B cell (primary cell): ENCODE measurements around the gene TBX10. TPM values are rescaled to one million over a fixed set of nuclear protein-coding genes. Genes with fewer than 3 reads are reported as not detected.
"Not testable (repeated sequence)": the region's sequence is repeated elsewhere in the genome, so short reads cannot be mapped to it uniquely, and the experiment has no call there.

Experiments used
- ATAC-seq: fragments of 200-7000 bp; cut with Tn5 transposase; one replicate; pipeline ENCODE4 v1.10.0; 2021; ENCODE audit warnings: low read depth, mild to moderate bottlenecking, moderate number of reproducible peaks, moderate library complexity
- CTCF ChIA-PET: fragments of 350-600 bp; sonication (Branson Sonifier 250); formaldehyde crosslinking; loops from one replicate; lab custom pipeline; 2021; ENCODE audit warnings: antibody characterized with exemption, inconsistent platforms; lab: Charles Lee
- POLR2A ChIA-PET: fragments of 350-600 bp; sonication (Branson Sonifier 250); formaldehyde crosslinking; loops from one replicate; lab custom pipeline; 2021; ENCODE audit warnings: antibody characterized with exemption; lab: Charles Lee
- DNase-seq: peaks from one replicate; pipeline ENCODE4 v3.0.0; 2013
- H2AFZ ChIP-seq: 2 replicates; pipeline ENCODE4 v1.6.1; 2012; ENCODE audit warnings: mild to moderate bottlenecking, low read depth, low read length; ENCODE audit not compliant: insufficient read depth, poor library complexity, severe bottlenecking
- H3K27ac ChIP-seq, 2 donors: 1 replicate in 1 of 2; 2 replicates in 1 of 2; pipeline ENCODE4 v1.5.1; 2012 to 2013; ENCODE audit warnings: low read length in 2 of 2, mild to moderate bottlenecking in 2 of 2, moderate library complexity in 1 of 2
- H3K27me3 ChIP-seq, 4 experiments: fragments of 200-600 bp in 1 of 4; sonication (generic) in 1 of 4; replicated peaks in 1 of 4; 1 replicate in 2 of 4; 2 replicates in 2 of 4; pipeline versions ENCODE4 v1.6.1 to v1.7.0; 2013 to 2016; ENCODE audit warnings: low read length in 3 of 4, mild to moderate bottlenecking in 2 of 4, mixed read lengths in 1 of 4, moderate library complexity in 1 of 4; ENCODE audit not compliant: insufficient read depth in 4 of 4, control insufficient read depth in 3 of 4; ENCODE audit errors: control extremely low read depth in 1 of 4
- H3K36me3 ChIP-seq, 2 experiments: replicated peaks in 1 of 2; 1 replicate in 1 of 2; 2 replicates in 1 of 2; pipeline versions ENCODE4 v1.6.1 to v1.7.1; 2013; ENCODE audit warnings: low read length in 1 of 2; ENCODE audit not compliant: insufficient read depth in 2 of 2, control insufficient read depth in 1 of 2; ENCODE audit errors: control extremely low read depth in 1 of 2, extremely low read depth in 1 of 2
- H3K4me1 ChIP-seq, 2 donors: fragments of 200-600 bp in 1 of 2; sonication (generic) in 1 of 2; 1 replicate in 1 of 2; 2 replicates in 1 of 2; pipeline versions ENCODE4 v1.5.1 to v1.6.1; 2013 to 2017; ENCODE audit warnings: low read length in 2 of 2; ENCODE audit not compliant: control insufficient read depth in 2 of 2, insufficient read depth in 2 of 2
- H3K4me2 ChIP-seq: replicated peaks from 2 replicates; pipeline ENCODE3; 2012; ENCODE audit warnings: mild to moderate bottlenecking, low read depth, low read length; ENCODE audit not compliant: poor library complexity, severe bottlenecking
- H3K4me3 ChIP-seq, 5 experiments: fragments of 200-600 bp in 1 of 5; sonication (generic) in 1 of 5; 1 replicate in 3 of 5; 2 replicates in 2 of 5; pipeline versions ENCODE4 v1.5.1 to v1.7.0; 2011 to 2016; ENCODE audit warnings: low read length in 4 of 5, mild to moderate bottlenecking in 4 of 5, low read depth in 2 of 5, control low read depth in 1 of 5, moderate library complexity in 1 of 5; ENCODE audit not compliant: insufficient read depth in 1 of 5; ENCODE audit errors: control extremely low read depth in 1 of 5, extremely low read depth in 1 of 5
- H3K79me2 ChIP-seq: fragments of 200-600 bp; sonication (generic); one replicate; pipeline ENCODE4 v1.6.0; 2016; ENCODE audit warnings: low read length; ENCODE audit not compliant: control insufficient read depth, insufficient read depth
- H3K9ac ChIP-seq: fragments of 200-600 bp; sonication (generic); 2 replicates; pipeline ENCODE4 v1.6.1; 2017; ENCODE audit warnings: mild to moderate bottlenecking, low read length, moderate library complexity
- H3K9me3 ChIP-seq, 3 donors: one replicate each; pipeline versions ENCODE4 v1.6.1 to v1.7.1; 2013; ENCODE audit warnings: low read length in 2 of 3; ENCODE audit not compliant: control insufficient read depth in 2 of 3, insufficient read depth in 1 of 3; ENCODE audit errors: control extremely low read depth in 1 of 3
- H4K20me1 ChIP-seq: 2 replicates; pipeline ENCODE4 v1.6.0; 2012; ENCODE audit warnings: mild to moderate bottlenecking, low read length; ENCODE audit not compliant: insufficient read depth, control insufficient read depth, poor library complexity, severe bottlenecking
- H3K27ac Mint-ChIP-seq: one replicate; pipeline ENCODE4 v1.8.0; 2021; ENCODE audit warnings: mixed read lengths
- H3K27me3 Mint-ChIP-seq: one replicate; pipeline ENCODE4 v1.8.0; 2021; ENCODE audit warnings: mixed read lengths
- H3K4me1 Mint-ChIP-seq: one replicate; pipeline ENCODE4 v1.8.0; 2021; ENCODE audit warnings: mixed read lengths
- H3K4me3 Mint-ChIP-seq: one replicate; pipeline ENCODE4 v1.8.0; 2021; ENCODE audit warnings: mixed read lengths
- H3K9me3 Mint-ChIP-seq: one replicate; pipeline ENCODE4 v1.8.0; 2022; ENCODE audit warnings: mixed read lengths; ENCODE audit not compliant: insufficient read depth
- CTCF ChIP-seq: fragments of 200-600 bp; IDR thresholded peaks from one replicate; pipeline ENCODE4 v1.8.0; 2022; ENCODE audit warnings: antibody characterized with exemption, mild to moderate bottlenecking
- EZH2 ChIP-seq: IDR thresholded peaks from 2 replicates; pipeline ENCODE4 v1.6.1; 2012; ENCODE audit warnings: borderline replicate concordance, low read depth, mild to moderate bottlenecking, moderate library complexity, low read length; ENCODE audit not compliant: insufficient read depth, poor library complexity, severe bottlenecking
- WGBS: methylation state at CpG from one replicate; pipeline ENCODE4 v1.1.5; 2013; ENCODE audit warnings: missing lambda C conversion rate; ENCODE audit not compliant: insufficient coverage; 5-methylcytosine and 5-hydroxymethylcytosine counted together
- intact Hi-C: fragments of 100-400 bp; cut with micrococcal nuclease; formaldehyde crosslinking; loops from one replicate; pipeline ENCODE4 v1.10.0; 2022
- polyA plus RNA-seq: library from polyadenylated mRNA; depleted of rRNA; stranded (reverse); fragments of >200 nt; gene quantifications from 2 replicates; pipeline ENCODE4 v1.2.3, GENCODE V29; 2012
- total RNA-seq, 2 donors: library from RNA; stranded (reverse); fragments of 120-200 nt in 1 of 2; gene quantifications; 1 replicate in 1 of 2; 2 replicates in 1 of 2; pipeline versions ENCODE4 v1.2.3 to v1.2.4, GENCODE V29; 2013 to 2022

The TBX10 gene
- total and polyA plus RNA-seq, 2 donors (not counting 1 experiment from before 2014, with no cell fraction given): not detected

GRCh38 chr11:67592880-67593564 is 46.5 kb downstream of the TBX10 start:
- H3K4me1 ChIP-seq: peaks cover 25 to 27% of the 10 kb centered on the region in 2 donors
- TF ChIP-seq CTCF (no peak), EZH2 (no peak)
- H3K9me3 ChIP-seq: peaks cover 0 to 8% (median 3%) of the 10 kb centered on the region in 3 donors
- Mint-ChIP-seq H3K27ac (no peak overlapping the region), H3K9me3 (no peaks in the 10 kb centered on the region), H3K4me3 (no peak overlapping the region), H3K4me1 (peaks cover 21% of the 10 kb centered on the region), H3K27me3 (no peaks in the 10 kb centered on the region)
- H3K27ac ChIP-seq: no peak overlapping the region
- no peak overlapping the region for H3K4me2 ChIP-seq
- H4K20me1 ChIP-seq: no peaks in the 10 kb centered on the region
- no peaks in the 10 kb centered on the region for H3K36me3 ChIP-seq
- no peak overlapping the region for H3K9ac ChIP-seq
- no peak overlapping the region for H2AFZ ChIP-seq
- 93% methylated on average over 12 of the region's 12 CpGs for WGBS
- DNase-seq: no peak
- POLR2A ChIA-PET: interaction anchor here (0.7 kb wide), 1 partner anchor 14 kb away, joined by 5 read pairs; no protein-coding TSS in a partner anchor
- H3K4me3 ChIP-seq: no peak overlapping the region
- no peaks in the 10 kb centered on the region for H3K79me2 ChIP-seq
- intact Hi-C loops: no loop called here
- ATAC-seq: no peak
- no peaks in the 10 kb centered on the region for H3K27me3 ChIP-seq
- CTCF ChIA-PET: interaction anchor here (1.0 to 1.7 kb wide), 7 partner anchors 8 to 247 kb away, joined by 3 to 5 read pairs (median 3); partner anchors contain the start of gene GSTP1

GRCh38 chr11:67588899-67589415 is 50.6 kb downstream of the TBX10 start:
- peak overlapping the region; percentile 85 to 91 for H3K27ac ChIP-seq
- DNase-seq: peak; percentile 64
- H3K36me3 ChIP-seq, H3K9me3 Mint-ChIP-seq, H3K27me3 Mint-ChIP-seq, H3K4me3 ChIP-seq, H4K20me1 ChIP-seq, ATAC-seq, H2AFZ ChIP-seq, H3K9ac ChIP-seq, H3K9me3 ChIP-seq, H3K79me2 ChIP-seq, H3K27me3 ChIP-seq: not testable (repeated sequence)
- POLR2A ChIA-PET: interaction anchor here (1.3 kb wide), 1 partner anchor 19 kb away, joined by 4 read pairs; no protein-coding TSS in a partner anchor
- H3K4me1 ChIP-seq: peaks cover 65 to 67% of the 10 kb centered on the region in 2 donors
- intact Hi-C loops: loop anchor here (1.0 to 10.0 kb wide), 6 partner anchors 16 to 324 kb away; partner anchors contain the start of genes GRK2, NDUFV1, NUDT8 and PPP1CA
- CTCF ChIA-PET: interaction anchor here (1.3 to 2.6 kb wide), 6 partner anchors 10 to 41 kb away, joined by 3 to 8 read pairs (median 6); partner anchors contain the start of gene NUDT8
- Mint-ChIP-seq H3K4me3 (peak overlapping the region; percentile 63), H3K4me1 (peaks cover 62% of the 10 kb centered on the region), H3K27ac (peak overlapping the region; percentile 92)
- H3K4me2 ChIP-seq: peak overlapping the region; percentile 39
- WGBS: 93% methylated on average over 3 of the region's 11 CpGs
